ENCODE data around the gene USP2. TPM values are rescaled to one million over a fixed set of nuclear protein-coding genes. Genes with fewer than 3 reads are reported as not detected.

The USP2 gene
- polyA plus RNA-seq, 3 donors: 9.0 to 11.4 (median 10.0) TPM

DNA sequence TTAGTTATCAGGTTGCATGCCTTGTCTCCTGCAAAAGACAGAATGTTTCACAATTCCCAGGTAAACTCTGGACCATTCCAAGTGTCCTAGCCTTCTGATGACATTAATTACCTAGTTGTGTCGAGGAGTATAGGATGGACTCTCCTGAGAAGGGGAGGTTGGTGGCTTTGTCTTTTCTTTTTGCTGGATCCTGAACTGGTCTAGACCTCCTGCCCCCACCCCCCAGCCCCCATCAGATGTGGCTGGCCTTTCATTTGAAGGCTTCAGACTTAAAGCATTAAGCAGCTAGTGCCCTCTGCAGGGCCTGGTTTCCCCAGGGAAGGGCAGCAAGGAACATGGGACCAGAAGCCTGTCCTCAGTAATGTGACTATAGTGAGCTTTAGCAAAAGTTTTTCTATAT, 74.3 kb downstream of the USP2 start:
- DNase-seq: no peak

DNA sequence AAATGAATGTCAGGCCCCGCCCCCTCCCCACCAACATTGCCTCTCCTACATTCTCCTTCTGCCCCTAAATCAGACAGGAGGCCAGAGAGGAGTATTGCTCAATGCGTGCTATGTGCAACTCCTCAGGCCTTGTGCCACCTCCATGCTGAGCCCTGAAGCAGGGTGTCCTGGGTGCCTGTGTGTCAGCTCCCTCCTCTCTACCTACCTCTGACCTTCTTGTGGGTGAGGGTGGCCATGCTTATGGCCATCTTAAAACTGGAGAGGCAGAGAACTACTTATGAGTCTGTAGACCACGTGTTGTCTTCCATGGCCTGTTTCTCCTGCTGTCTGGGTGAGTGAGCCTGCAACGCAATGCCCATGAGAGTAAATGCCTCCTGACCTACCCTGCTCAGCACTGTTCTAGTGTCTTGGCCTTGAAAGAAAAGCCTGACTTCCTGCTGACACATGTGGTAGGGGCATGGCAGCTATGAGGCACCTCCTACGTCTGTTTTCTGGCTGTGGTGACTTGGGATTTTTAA, 75.1 kb downstream of the USP2 start:
- DNase-seq: no peak

GRCh38 chr11:119305556-119306372, 75.7 kb downstream of the USP2 start:
- no peak for DNase-seq

Other genes starting within 250 kb of the USP2 start
- 1 to 10 TPM in 1 of 3 donors, under 1 TPM in 2; 0.70 to 1.4 (median 0.92) TPM for gene ABCG4, start 232.6 kb downstream of the USP2 start, polyA plus RNA-seq (ENCODE audit: insufficient read length in 3 of 3)
- gene NLRX1, start 213.0 kb downstream of the USP2 start, polyA plus RNA-seq (ENCODE audit: insufficient read length in 3 of 3): 10 to 100 TPM; 12.4 to 15.1 (median 14.3) TPM
- 10 to 100 TPM; 16.0 to 26.2 (median 23.8) TPM for gene NHERF4, start 196.2 kb downstream of the USP2 start, polyA plus RNA-seq (ENCODE audit: insufficient read length in 3 of 3)
- gene CBL, start 175.4 kb downstream of the USP2 start, polyA plus RNA-seq (ENCODE audit: insufficient read length in 3 of 3): 10 to 100 TPM; 17.7 to 22.5 (median 22.2) TPM
- gene MCAM, start 64.6 kb downstream of the USP2 start, polyA plus RNA-seq (ENCODE audit: insufficient read length in 3 of 3): 10 to 100 TPM; 49.4 to 55.0 (median 52.8) TPM
- 10 to 100 TPM; 33.5 to 39.5 (median 38.2) TPM for gene RNF26, start 47.2 kb downstream of the USP2 start, polyA plus RNA-seq (ENCODE audit: insufficient read length in 3 of 3)
- 10 to 100 TPM; 24.4 to 32.5 (median 25.5) TPM for gene C1QTNF5, start 40.8 kb downstream of the USP2 start, polyA plus RNA-seq (ENCODE audit: insufficient read length in 3 of 3)
- gene MFRP, start 35.0 kb downstream of the USP2 start, polyA plus RNA-seq (ENCODE audit: insufficient read length in 3 of 3): not detected
- gene THY1, start 41.5 kb upstream of the USP2 start, polyA plus RNA-seq (ENCODE audit: insufficient read length in 3 of 3): 10 to 100 TPM; 70.5 to 87.3 (median 78.1) TPM

All from renal pelvis (tissue), 4 donors.